Inflammatory macrophage treated with lipopolysaccharide for 1 hour (primary cell): Measurements from ENCODE around the gene APOA4.
A peak's percentile ranks its signal among the peaks of the same experiment; 100 is the strongest.
"Not testable (repeated sequence)": the region's sequence is repeated elsewhere in the genome, so short reads cannot be mapped to it uniquely, and the experiment has no call there.

Experiments
- DNase-seq, 2 donors: peaks; one replicate each; pipeline ENCODE4 v3.0.0-alpha.2; 2020 to 2022

APOA4 gene

GRCh38 chr11:116847612-116848011 is 24.5 kb upstream of the APOA4 start:
- DNase-seq, result no peak

- no peak for DNase-seq
These were observed 21.6 kb upstream of the APOA4 start for GRCh38 chr11:116844722-116845121.

GRCh38 chr11:116843661-116844060 is 20.6 kb upstream of the APOA4 start:
- no peak for DNase-seq

- DNase-seq, result no peak
These were observed 19.8 kb upstream of the APOA4 start for GRCh38 chr11:116842909-116843308.

GRCh38 chr11:116842117-116842516 is 19.0 kb upstream of the APOA4 start:
- no peak for DNase-seq

- no peak for DNase-seq
These were observed 17.7 kb upstream of the APOA4 start for GRCh38 chr11:116840746-116841296.

- no peak for DNase-seq
These were observed 17.2 kb upstream of the APOA4 start for GRCh38 chr11:116840224-116840745.

GRCh38 chr11:116838321-116839084 is 15.4 kb upstream of the APOA4 start:
- no peak for DNase-seq

GRCh38 chr11:116837231-116838091 is 14.4 kb upstream of the APOA4 start, which contains the start of gene APOA1:
APOA1 (minus strand) TSS chr11:116837622; CDS start chr11:116837387, 235 bp downstream.
- DNase-seq, result no peak

GRCh38 chr11:116836632-116836991 is 13.5 kb upstream of the APOA4 start:
- DNase-seq, result no peak

- DNase-seq, result peak; percentile 40 to 56
These were observed 12.9 kb upstream of the APOA4 start for GRCh38 chr11:116835791-116836631.

- no peak for DNase-seq
These were observed 12.1 kb upstream of the APOA4 start for GRCh38 chr11:116835042-116835772.

- not testable (repeated sequence) for DNase-seq
These were observed 11.5 kb upstream of the APOA4 start for GRCh38 chr11:116834535-116835041.

- no peak for DNase-seq
These were observed 10.9 kb upstream of the APOA4 start for GRCh38 chr11:116833816-116834534.

- no peak for DNase-seq
These were observed 10.3 kb upstream of the APOA4 start for GRCh38 chr11:116833491-116833815.

GRCh38 chr11:116832350-116833290 is 9.5 kb upstream of the APOA4 start:
- DNase-seq, result no peak

GRCh38 chr11:116831790-116832349 is 8.8 kb upstream of the APOA4 start:
- DNase-seq, result no peak

- DNase-seq, result no peak
These were observed 7.2 kb upstream of the APOA4 start for GRCh38 chr11:116830184-116830912.
